Activated CD4-positive, alpha-beta T cell treated with anti-CD3 and anti-CD28 coated beads, Interleukin-2, amount 50 U/mL, for 1 hour (primary cell): ENCODE data around the gene DPH1.

Experiments
- DNase-seq: peaks from one replicate; pipeline ENCODE4 v3.0.0-alpha.2; 2020

DPH1 gene

DNA sequence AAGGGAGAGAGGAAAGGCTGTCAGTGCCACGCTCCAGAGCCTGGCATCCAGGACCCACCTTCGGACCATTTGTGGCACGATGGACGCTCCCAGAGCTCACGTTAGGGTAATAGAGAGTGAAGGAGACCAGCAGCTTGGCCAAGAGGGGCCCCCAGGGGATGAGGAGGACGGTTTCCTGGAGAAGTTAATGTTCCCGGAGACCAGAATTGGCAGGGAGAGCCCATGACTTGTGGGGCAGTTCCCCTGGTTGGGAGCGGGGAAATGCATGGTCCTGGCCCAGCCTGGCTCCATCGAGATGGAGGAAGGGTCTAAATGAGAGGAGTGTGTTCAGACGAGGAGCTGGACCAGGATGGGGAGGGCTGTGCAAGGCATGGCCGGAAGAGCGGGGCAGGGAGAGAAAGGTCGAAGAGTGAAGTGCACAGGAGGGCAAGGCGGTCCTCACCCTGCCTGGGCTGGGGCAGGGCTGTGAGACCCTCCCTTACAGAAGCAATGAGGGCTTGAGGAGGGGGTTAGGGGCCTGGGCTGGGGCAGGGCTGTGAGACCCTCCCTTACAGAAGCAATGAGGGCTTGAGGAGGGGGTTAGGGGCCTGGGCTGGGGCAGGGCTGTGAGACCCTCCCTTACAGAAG is 22.1 kb downstream of the DPH1 start:
- DNase-seq = no peak

- DNase-seq = peak; percentile 71
Measured at GRCh38 chr17:2053380-2054261, 23.7 kb downstream of the DPH1 start.

DNA sequence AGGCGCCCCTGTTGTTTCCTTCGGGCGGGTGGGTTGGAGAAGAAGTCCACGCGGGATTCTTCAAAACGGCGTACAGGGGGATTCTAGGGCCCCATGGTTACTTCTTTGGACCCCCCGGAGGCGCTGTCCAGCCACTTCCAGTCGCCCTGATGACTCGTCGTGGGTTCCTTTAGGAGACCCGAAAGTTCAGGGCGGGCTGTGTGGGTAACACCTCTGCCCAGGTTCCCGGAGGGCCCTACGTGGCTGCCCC is 24.2 kb downstream of the DPH1 start:
- DNase-seq = no peak

GRCh38 chr17:2054512-2055291 is 24.7 kb downstream of the DPH1 start, which contains the start of gene HIC1:
TSS of gene HIC1 (plus strand) at chr17:2055103. CDS start at chr17:2056691, 1,588 bp downstream.
- peak; percentile 73 for DNase-seq

- DNase-seq = peak; percentile 24
Measured at GRCh38 chr17:2055292-2056205, 25.6 kb downstream of the DPH1 start.

DNA sequence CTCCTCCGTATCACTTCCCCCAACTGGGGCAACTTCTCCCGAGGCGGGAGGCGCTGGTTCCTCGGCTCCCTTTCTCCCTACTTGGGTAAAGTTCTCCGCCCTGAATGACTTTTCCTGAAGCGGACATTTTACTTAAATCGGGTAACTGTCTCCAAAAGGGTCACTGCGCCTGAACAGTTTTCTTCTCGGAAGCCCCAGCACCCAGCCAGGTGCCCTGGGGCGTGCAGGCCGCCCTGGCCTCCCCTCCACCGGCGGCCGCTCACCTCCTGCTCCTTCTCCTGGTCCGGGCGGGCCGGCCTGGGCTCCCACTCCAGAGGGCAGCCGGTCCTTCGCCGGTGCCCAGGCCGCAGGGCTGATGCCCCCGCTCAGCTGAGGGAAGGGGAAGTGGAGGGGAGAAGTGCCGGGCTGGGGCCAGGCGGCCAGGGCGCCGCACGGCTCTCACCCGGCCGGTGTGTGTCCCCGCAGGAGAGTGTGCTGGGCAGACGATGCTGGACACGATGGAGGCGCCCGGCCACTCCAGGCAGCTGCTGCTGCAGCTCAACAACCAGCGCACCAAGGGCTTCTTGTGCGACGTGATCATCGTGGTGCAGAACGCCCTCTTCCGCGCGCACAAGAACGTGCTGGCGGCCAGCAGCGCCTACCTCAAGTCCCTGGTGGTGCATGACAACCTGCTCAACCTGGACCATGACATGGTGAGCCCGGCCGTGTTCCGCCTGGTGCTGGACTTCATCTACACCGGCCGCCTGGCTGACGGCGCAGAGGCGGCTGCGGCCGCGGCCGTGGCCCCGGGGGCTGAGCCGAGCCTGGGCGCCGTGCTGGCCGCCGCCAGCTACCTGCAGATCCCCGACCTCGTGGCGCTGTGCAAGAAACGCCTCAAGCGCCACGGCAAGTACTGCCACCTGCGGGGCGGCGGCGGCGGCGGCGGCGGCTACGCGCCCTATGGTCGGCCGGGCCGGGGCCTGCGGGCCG is 26.5 kb downstream of the DPH1 start:
- DNase-seq = peak; percentile 49

GRCh38 chr17:2057175-2057759 is 27.3 kb downstream of the DPH1 start:
- no peak for DNase-seq

GRCh38 chr17:2057760-2058585 is 28.0 kb downstream of the DPH1 start:
- DNase-seq = no peak

DNA sequence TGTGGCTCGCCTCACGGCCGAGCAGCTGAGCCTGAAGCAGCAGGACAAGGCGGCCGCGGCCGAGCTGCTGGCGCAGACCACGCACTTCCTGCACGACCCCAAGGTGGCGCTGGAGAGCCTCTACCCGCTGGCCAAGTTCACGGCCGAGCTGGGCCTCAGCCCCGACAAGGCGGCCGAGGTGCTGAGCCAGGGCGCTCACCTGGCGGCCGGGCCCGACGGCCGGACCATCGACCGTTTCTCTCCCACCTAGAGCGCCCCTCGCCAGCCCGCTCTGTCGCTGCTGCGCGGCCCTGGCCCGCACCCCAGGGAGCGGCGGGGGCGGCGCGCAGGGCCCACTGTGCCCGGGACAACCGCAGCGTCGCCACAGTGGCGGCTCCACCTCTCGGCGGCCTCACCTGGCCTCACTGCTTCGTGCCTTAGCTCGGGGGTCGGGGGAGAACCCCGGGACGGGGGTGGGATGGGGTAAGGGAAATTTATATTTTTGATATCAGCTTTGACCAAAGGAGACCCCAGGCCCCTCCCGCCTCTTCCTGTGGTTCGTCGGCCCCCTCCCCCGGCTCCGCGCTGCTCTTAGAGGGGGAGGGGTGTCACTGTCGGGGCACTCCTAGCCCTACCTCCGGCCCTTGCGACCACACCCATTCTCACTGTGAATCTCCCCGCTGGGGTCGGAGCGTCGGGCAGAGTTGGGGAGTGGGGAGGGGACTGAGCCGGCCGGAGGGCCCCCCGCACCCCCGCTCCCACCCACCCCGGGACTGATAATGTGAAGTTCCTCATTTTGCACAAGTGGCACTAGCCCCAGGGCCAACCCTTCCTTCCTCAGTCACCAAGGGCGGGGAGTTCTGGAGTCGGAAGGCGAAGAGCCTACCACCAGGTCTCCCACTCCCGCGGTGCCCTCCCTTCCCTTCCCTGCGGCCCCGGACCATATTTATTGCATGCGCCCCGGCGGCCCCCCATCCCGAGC is 28.9 kb downstream of the DPH1 start:
- peak; percentile 64 for DNase-seq

GRCh38 chr17:2059547-2060384 is 29.8 kb downstream of the DPH1 start:
- DNase-seq = no peak

- DNase-seq = no peak
Measured at GRCh38 chr17:2060385-2060658, 30.4 kb downstream of the DPH1 start.

DNA sequence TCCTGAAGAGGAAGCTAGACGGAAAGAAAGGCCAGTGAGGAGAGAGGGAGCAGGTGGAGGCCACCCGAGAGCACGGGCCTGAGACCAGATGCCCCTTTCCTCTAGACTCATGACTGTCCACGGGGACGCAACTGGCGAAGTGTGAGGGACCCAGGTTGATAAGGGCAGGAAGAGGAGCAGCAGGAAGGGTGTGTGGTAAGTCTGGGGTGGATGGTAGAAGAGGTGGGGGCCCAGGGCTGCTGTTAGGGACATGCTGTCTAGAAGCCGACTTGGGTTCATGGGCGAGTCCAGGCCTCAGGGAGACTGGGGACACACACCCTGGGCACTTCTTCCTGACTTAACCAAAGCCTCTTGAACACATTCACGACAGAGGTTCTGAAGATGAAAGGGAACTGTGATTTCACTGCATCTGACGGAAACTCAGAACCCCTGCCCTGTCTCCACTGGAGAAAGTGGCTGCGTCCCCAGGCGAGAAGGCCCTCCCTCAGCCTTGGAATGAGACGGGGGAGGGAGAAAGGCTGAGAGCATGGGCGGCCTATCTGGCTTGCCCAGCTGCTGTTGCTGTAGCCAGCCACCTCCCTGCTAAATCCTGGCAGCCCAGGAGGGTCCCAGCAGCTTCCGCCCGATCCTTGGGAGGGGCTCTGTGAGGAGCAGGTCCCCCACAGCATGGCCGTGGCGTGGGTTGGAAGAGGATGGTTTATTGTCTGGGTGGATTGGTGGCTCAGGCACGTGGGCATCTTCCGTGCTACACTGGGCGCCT is 30.9 kb downstream of the DPH1 start:
- DNase-seq = no peak

- DNase-seq = no peak
Measured at GRCh38 chr17:2061441-2061958, 31.5 kb downstream of the DPH1 start.

GRCh38 chr17:2062571-2063183 is 32.7 kb downstream of the DPH1 start:
- no peak for DNase-seq

GRCh38 chr17:2063261-2064146 is 33.6 kb downstream of the DPH1 start:
- no peak for DNase-seq

DNA sequence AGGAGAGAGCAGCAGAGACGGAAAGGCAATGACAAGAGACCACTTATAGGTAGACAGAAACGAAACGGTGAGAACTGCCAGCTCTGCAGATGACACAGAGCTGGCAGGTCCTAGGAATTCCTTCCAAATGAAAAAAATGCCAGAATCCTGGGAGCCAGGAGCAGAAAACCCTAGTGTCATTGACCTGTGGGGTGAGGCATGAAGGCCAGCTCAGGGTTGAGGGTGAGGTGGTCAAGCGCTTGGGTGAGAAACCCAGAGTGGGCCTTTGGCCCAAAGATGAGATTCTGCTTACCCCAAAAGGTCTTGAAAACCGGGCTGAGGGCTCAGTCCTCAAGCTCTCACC is 34.2 kb downstream of the DPH1 start:
- no peak for DNase-seq
